Measurements from ENCODE around the gene LAMC2.
A peak's percentile ranks its signal among the peaks of the same experiment; 100 is the strongest.
"Not testable (repeated sequence)": the region's sequence is repeated elsewhere in the genome, so short reads cannot be mapped to it uniquely, and the experiment has no call there.

LAMC2 gene

DNA sequence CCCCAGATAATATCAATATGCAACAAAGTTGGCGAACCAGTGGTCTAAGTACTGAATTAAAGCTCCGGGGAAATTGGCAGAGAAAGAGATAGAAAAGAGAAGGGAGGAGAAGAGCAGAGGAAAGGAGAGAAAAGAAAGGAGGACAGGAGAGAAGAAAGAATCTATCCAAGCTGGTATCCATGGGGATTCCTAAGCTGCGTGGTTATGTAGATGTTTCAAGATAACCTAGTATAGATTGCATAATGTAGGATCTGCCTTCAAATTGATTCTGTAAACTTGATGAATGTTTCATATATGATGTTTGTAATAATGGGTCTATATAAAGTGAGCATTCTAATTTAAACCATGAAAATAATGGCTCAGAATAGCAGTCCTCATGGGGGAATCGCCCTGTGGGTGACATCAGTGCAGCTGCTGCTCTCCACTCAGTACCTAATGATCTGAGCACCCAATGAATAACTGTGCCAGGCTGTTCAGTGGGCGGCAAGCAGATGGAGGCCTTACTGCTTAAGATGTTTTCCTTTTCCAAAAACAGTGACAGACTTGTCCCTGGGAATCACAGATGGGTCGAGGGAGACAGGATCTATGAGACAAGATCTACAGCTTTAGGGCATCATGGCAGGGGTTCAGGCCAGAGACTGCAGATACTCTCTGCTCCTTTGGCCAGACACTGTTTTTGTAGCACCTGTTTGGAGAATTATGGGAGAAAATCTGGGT is 78.0 kb downstream of the LAMC2 start:
- DNase-seq (ENCODE audit: low spot score): no peak

DNA sequence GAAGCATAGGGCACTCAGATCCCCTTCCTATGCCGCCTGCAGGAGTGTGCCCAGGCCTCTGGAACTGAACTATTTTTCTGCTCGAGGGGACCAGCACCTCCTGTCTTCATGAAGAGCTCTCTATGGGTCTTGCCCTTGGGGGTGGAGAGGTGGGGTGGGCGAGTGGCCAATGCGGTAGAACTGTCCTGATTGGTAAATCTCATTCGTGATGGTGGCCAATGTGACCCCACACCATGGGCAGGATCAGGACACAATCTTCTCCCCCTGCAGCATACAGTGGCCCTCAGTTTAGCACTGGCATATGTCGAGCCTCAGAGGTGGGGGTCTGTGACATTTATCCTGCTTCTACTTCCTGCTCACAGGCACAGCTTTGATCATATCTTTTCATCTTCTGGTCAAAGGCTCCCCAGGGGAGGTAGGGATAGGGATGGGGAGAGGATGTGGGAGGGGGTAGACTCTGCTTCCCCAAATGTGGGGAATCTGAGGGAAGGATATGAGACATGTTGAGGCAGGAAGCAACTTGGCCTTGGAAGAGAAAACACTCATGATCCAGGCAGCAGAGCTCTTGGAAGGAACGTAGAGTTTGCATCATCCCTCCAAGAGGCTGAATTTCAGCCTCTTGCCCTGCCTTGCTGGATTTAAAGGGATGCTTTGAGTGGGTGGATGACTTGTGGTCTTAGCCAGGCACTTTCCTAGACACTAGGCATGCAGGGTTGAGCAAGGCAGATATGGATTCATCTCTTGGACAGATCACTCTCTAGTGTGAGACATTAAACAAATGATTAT is 81.8 kb downstream of the LAMC2 start:
- peak; percentile 21 for DNase-seq (ENCODE audit: low spot score)

DNA sequence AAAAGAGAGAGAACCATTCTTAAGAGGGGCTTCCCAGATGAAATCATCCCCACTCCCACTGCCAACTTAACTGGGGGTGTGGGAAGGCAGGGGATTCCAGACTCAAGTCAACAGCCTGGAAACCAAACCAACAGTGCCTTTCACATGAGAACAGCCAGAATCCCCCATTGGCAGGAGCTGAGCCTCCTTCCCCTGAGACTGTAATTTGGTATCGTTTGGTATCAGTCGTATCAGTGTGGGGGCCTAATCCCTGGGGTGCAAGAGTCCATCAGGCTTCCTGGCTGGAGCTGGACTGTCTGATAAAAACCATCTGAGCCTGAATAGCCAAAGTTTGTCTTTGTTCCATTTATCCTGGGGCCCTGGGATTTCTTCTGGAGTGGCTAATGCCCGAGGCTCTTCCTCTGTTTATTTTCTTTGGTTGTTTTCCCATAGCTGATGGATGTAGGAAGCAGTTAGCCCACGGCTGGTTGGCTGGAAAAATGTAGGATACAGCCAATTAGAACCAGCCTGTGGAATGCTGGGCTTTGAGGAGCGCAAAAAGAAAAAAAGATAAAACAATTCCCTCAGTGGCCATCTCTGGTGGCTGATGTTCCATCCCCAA is 84.6 kb downstream of the LAMC2 start:
- no peak for DNase-seq (ENCODE audit: low spot score)

DNA sequence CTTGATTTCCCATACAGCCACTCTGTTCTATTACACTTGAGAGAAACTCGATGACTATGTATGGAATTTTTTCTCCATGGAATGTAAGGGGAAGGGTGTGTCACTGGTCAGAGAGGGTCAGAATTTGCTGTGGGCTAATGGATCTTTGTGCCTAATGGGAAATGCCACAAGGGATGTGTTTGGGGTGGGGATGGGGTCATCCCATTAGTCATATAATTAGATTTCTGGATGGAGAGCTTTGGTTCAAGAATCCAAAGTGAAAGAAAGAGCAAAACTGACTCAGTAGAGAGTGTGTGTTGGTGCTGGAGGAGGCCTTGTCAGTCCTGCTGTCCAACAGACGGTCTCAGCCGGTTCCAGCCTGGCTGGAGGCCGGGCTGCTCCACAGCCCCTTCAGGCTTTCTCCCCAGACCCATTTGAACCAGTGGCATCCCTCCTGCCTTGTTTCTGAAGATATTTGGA is 86.4 kb downstream of the LAMC2 start:
- no peak for DNase-seq (ENCODE audit: low spot score)

- no peak for DNase-seq (ENCODE audit: low spot score)
Measured at GRCh38 chr1:183273300-183273699, 87.2 kb downstream of the LAMC2 start.

- not testable (repeated sequence) for DNase-seq (ENCODE audit: low spot score)
Measured at GRCh38 chr1:183273984-183274383, 87.9 kb downstream of the LAMC2 start.

- no peak for DNase-seq (ENCODE audit: low spot score)
Measured at GRCh38 chr1:183274836-183275235, 88.8 kb downstream of the LAMC2 start.

GRCh38 chr1:183275322-183275721 is 89.3 kb downstream of the LAMC2 start:
- DNase-seq (ENCODE audit: low spot score): no peak

DNA sequence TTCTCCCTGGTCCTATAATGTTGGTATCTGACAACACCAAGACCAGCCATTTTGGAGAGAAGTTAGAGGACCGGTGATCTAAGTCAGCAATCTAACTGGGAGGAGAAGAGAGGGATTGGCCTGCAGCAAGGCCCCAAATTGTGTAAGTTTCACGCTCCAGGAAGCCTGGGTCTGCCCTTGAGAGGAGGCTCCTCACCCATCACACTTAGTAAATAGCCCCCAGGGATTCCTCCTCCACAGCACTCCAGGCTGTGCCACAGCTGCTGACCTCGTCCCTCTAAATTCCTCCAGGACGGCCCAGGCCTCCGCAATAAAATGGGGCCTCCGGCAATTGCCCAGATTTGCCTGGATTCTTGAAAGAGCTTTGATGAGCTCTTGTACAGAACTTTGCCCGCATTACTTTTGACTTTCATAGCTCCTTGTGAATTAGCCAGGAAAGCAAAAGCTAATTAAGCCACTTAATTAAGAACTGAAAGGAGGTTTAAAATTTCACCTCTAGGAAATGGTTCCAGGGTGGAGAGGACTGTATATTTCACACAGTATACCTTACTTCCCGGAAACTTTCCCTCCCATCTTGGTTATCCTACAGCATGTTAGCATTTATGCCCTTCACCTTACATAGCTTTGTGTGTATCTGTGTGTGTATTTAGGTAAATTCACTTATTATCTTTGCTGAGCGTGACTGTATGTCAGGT is 90.5 kb downstream of the LAMC2 start:
- no peak for DNase-seq (ENCODE audit: low spot score)

DNA sequence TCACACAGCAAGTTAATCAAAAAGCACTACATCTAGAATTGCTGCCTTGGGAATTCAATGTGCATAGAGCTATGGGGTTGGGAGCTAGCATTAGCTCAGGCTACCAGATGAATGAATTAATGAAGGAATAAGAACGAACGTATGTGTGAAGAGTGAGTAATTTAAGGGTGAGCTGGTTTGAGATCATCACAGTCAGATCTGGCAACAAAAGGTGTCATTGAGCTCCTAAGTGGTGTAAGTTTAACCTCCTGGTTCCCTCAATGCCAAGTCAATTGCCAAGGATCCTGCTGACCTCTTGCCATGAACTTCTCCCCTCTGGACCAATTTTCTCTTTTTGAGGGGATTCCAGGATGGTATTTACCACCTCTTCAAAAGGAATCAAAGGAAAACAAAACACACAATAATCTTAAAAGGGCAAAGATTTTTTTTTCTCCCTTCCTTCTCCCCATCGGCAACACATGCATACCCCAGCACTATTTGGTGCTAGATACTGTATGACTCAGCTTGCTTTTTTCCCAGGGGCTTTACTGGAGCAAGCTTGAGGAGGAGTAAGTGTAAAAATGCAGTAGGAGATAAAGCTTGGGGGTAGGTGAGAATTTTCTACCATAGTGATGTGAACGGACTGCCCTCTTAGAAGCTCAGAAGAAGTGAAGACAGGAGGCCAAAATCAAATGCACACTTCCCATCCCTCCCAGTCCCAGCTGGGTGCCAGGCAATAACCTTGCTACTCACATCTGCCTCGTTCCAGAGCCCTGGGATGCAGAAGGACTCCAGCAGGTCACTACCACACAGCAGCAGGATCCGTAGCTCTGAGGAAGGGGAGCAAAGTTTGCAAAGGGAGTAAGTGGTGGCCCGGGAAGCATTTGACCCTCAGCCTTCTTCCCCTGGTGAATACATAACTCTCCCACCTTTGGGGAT is 92.0 kb downstream of the LAMC2 start:
- DNase-seq (ENCODE audit: low spot score): no peak

DNA sequence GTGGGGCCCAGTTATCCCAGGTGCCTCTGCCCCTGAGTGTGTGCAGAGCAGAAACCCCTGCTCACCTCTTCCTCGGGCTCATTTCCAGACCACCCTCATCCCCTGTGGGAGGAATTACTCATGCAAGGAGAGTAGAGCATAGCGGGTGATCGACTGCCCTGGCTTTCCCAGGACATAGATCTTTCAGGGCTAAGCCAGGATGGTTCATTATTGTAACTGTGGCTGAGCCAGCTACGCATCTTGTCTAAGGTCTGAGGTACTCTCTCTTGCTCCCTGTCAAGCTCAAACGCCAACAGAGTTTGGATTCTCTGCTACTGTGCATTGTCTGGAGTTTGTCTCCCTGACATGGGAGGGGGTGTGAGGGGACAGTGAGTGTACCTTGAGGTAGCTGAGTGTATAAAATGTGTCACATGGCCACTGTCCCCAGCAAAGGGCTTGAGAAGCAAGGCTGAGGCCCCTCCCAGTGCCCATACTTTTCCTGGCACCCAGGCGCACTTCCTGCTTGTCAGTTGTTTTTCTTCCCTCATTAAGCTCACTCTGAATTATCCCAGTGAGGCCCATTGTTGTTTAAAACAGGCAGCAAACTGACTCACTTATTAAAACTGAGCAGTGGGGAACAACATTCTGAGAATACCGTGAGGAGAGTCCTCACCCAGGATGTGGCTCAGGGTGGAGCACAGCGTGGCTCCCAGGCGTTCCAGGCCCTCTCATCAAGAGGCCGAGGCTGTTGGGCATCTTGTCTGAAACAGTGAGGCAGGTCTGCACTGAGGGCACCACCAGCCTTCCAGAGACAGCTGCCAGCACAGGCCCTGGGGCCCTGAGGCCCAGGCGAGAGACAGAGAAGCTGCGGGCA is 92.9 kb downstream of the LAMC2 start:
- DNase-seq (ENCODE audit: low spot score): no peak

- DNase-seq (ENCODE audit: low spot score): no peak
Measured at GRCh38 chr1:183279835-183280234, 93.8 kb downstream of the LAMC2 start.

DNA sequence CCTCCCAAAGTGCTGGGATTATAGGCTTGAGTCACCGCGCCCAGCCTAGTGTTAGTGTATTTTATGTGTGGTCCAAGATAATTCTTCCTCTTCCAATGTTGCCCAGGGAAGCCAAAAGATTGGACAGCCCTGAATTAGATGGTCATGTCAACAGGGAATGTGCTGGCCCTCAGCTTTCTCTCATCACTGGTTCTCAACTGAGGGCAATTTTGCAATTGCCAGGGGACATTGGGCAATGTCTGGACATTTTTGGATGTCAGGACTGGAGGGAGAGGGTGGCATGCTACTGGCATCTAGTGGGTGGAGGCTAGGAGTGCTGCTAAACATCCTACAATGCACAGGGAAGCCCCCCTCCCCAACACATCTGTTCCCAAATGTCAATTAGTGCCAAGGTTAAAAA is 95.0 kb downstream of the LAMC2 start:
- DNase-seq (ENCODE audit: low spot score): no peak

DNA sequence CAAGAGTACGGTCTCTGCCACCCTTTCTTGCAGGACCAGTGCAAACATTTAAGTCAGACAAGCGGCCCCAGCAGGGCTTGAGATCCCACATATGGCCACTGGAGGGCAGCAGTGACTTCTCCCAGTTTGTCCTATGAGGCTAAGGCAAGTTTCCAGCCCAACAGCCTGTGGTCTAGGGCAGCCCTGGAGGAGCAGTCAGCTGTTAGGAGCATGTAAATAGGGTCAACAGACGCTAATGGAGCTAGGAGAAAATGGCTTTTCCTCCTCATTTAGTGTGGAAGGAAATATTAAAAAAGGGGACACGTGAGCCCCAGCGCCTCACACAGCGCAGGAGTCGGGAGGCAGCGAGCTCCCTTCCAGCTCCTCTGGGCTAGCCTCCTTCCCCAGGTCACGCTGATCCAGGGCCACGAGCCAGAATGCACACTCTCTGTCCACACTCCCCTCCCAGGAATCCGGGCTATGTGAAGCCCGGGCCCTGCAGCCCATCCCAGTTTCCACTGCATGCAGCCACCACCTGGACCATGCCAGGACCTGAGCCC is 95.6 kb downstream of the LAMC2 start:
- DNase-seq (ENCODE audit: low spot score): peak; percentile 81

GRCh38 chr1:183282101-183282855 is 96.2 kb downstream of the LAMC2 start:
- no peak for DNase-seq (ENCODE audit: low spot score)

DNA sequence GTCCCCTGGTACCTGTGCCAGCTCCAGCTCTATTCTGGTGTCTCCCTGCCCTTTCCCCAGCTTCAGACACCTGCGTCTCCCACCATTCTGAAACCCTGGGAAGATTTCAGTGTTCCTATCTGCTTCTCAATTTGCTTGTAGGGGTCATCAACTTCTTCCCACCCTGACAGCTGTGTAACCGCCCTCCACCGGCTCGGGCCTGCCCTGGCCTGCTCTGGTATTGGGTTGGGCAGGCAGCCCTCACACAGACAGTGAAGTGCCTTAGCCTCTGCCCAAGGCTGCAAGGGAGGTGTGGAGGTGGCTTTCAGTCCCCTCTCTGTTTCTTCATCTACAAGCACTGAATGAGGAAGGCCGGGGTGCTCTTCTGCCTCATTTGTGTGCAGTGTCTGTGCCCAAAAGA is 97.2 kb downstream of the LAMC2 start:
- no peak for DNase-seq (ENCODE audit: low spot score)

DNA sequence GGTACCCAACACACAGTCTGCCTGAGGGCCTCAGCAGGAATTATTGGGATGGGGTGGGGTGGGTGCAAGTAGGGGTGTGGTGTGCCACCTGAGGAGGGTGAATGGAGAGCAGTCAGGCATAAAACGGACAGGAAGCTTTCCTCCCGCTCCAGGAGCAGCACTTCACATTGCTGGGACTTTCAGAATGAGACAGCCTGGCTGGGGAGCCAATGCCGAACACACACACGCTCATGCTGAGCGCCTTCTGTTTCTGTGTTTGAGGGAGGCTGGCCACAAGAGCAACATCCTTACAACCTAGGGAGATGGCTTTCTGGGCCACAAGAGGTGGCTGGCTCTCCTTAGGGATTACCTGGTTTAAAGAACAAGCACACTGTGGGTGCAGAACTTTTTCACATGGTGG is 98.0 kb downstream of the LAMC2 start:
- no peak for DNase-seq (ENCODE audit: low spot score)

DNA sequence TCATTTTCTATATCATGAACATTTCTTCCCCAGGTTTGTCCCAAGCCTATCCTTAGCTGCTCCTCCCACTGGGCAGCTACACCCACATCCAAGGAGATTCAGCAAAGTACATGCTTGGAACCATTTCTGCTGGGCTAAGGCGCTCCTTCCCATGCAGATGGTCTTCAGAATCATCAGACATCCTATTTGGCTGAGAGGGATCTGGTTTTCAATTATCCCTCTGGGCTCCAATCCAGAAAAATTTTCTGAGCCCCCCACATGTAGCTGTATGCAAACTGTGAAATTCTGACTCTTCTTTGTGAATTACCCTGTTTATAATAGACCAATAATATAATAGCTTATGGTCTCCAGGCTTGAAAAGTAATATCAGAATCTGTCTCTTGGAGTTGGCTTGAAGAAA is 99.2 kb downstream of the LAMC2 start:
- DNase-seq (ENCODE audit: low spot score): no peak

GRCh38 chr1:183285746-183286145 is 99.7 kb downstream of the LAMC2 start:
- no peak for DNase-seq (ENCODE audit: low spot score)
